Spleen (tissue), 11 donors: ENCODE results near the gene CCDC93. TPM values are rescaled to one million over a fixed set of nuclear protein-coding genes. Genes with fewer than 3 reads are reported as not detected.

Experiments
- DNase-seq: peaks from one replicate; pipeline ENCODE4 v3.0.0-alpha.2; 2020
- H3K27ac ChIP-seq, 8 donors: fragments of 200-600 bp; sonication (generic) in 7 of 8; 1 replicate in 4 of 8; 2 replicates in 4 of 8; pipeline versions ENCODE4 v1.5.0 to v1.8.0; 2016 to 2021; ENCODE audit warnings: inconsistent platforms in 4 of 8, mild to moderate bottlenecking in 4 of 8, moderate library complexity in 1 of 8
- H3K27me3 ChIP-seq, 7 donors: fragments of 200-600 bp; sonication (generic) in 6 of 7; replicated peaks in 1 of 7; 1 replicate in 4 of 7; 2 replicates in 3 of 7; pipeline versions ENCODE4 v1.5.0 to v1.8.0; 2016 to 2021; ENCODE audit warnings: inconsistent platforms in 3 of 7, mild to moderate bottlenecking in 1 of 7
- H3K36me3 ChIP-seq, 6 donors: fragments of 200-600 bp; sonication (generic) in 5 of 6; 1 replicate in 4 of 6; 2 replicates in 2 of 6; pipeline versions ENCODE4 v1.5.0 to v1.8.0; 2016 to 2021; ENCODE audit warnings: inconsistent platforms in 2 of 6
- H3K4me1 ChIP-seq, 6 donors: fragments of 200-600 bp; sonication (generic) in 5 of 6; 1 replicate in 3 of 6; 2 replicates in 3 of 6; pipeline versions ENCODE4 v1.5.0 to v1.8.0; 2016 to 2021; ENCODE audit warnings: inconsistent platforms in 3 of 6
- H3K4me3 ChIP-seq, 8 donors: fragments of 200-600 bp; sonication (generic) in 7 of 8; 1 replicate in 4 of 8; 2 replicates in 4 of 8; pipeline versions ENCODE4 v1.5.0 to v1.8.0; 2016 to 2021; ENCODE audit warnings: inconsistent platforms in 4 of 8, mild to moderate bottlenecking in 4 of 8, moderate library complexity in 2 of 8
- H3K9me3 ChIP-seq, 8 donors: fragments of 200-600 bp; sonication (generic) in 7 of 8; 1 replicate in 4 of 8; 2 replicates in 4 of 8; pipeline versions ENCODE4 v1.5.0 to v1.8.0; 2016 to 2021; ENCODE audit warnings: inconsistent platforms in 4 of 8
- CTCF ChIP-seq, 11 experiments: fragments of 200-600 bp in 7 of 11; fragments of 450-650 bp in 4 of 11; sonication (generic) in 4 of 11; IDR thresholded peaks in 8 of 11; conservative IDR thresholded peaks in 3 of 11; 1 replicate in 7 of 11; 2 replicates in 4 of 11; pipeline versions ENCODE4 v1.4.0 to v1.8.0; 2016 to 2021; ENCODE audit warnings: antibody characterized with exemption in 11 of 11, inconsistent platforms in 4 of 11, mild to moderate bottlenecking in 1 of 11
- POLR2A ChIP-seq, 3 donors: fragments of 450-650 bp; IDR thresholded peaks; one replicate each; pipeline ENCODE4 v1.5.1; 2017; ENCODE audit warnings: antibody characterized with exemption in 3 of 3, mild to moderate bottlenecking in 1 of 3
- POLR2AphosphoS5 ChIP-seq, 3 donors: sonication (generic); formaldehyde crosslinking; IDR thresholded peaks; one replicate each; pipeline ENCODE4 v1.5.1; 2017; ENCODE audit warnings: antibody characterized with exemption in 3 of 3
- WGBS, 5 donors: extraction: QIAGEN DNeasy Blood & Tissue Kit in 3 of 5; methylation state at CpG; one replicate each; pipeline versions ENCODE4 v1.1.5 to v1.1.7; 2013 to 2018; 5-methylcytosine and 5-hydroxymethylcytosine counted together
- intact Hi-C: fragments of 100-400 bp; cut with DNase I; formaldehyde crosslinking; loops from one replicate; pipeline ENCODE4 v1.15.0; 2023; ENCODE audit warnings: low total_unique reads
- polyA plus RNA-seq, 3 donors: library from polyadenylated mRNA; stranded (reverse); fragments of 200-250 nt; gene quantifications; one replicate each; pipeline ENCODE4 v1.2.1, GENCODE V29; 2013
- total RNA-seq, 7 donors: library from RNA; depleted of rRNA in 3 of 7; stranded (reverse); fragments of >200 nt in 3 of 7; fragmentation: NEBNext Ultra II Directional in 4 of 7; extraction: Animal tissue kit (Norgen Biotek cat#: 25700) in 4 of 7; gene quantifications; one replicate each; pipeline versions ENCODE4 v1.1.0 to v1.2.1, GENCODE V29; 2016 to 2021
- donor health status: healthy with polysubstance abuse.
- donor health status: DM: no; HTN: no; CAD: no; lungs with moderate emphysema.
- donor health status: DM: no; HTN: no; CAD: no.
- donor health status: Bipolar disorder and iron deficiency.
- donor health status: healthy.
- donor health status: DM: no; HTN: no; CAD: no.
- donor health status: DM: yes; HTN: yes; CAD: no.

The CCDC93 gene
- total and polyA plus RNA-seq, 10 donors = 4.3 to 80.3 (median 42.4) TPM

GRCh38 chr2:117972476-117973123 lies 41.3 kb downstream of the CCDC93 start:
- Histone ChIP-seq H3K9me3 (no peaks in the 10 kb centered on the region), H3K27me3 (no peaks in the 10 kb centered on the region), H3K4me3 (no peak overlapping the region), H3K4me1 (peaks cover 0 to 11% (median 3%) of the 10 kb centered on the region in 6 donors), H3K36me3 (peaks cover 0 to 100% (median 69%) of the 10 kb centered on the region in 6 donors), H3K27ac (no peak overlapping the region)
- TF ChIP-seq CTCF (IDR thresholded peaks at IDR 0.05 in 8 of 11, conservative IDR thresholded peaks at IDR 0.05 in 3 of 11) (no peak), POLR2AphosphoS5 (IDR thresholded peaks at IDR 0.05) (no peak), POLR2A (IDR thresholded peaks at IDR 0.05) (no peak)
- DNase-seq = no peak
- intact Hi-C loops = no loop called here
- WGBS, 5 donors = 74 to 95% (median 88%) methylated on average over 6 of the region's 6 CpGs

- H3K36me3 ChIP-seq = peaks cover 0 to 100% (median 57%) of the 10 kb centered on the region in 6 donors
- peaks cover 0 to 14% (median 3%) of the 10 kb centered on the region in 6 donors for H3K4me1 ChIP-seq
- H3K9me3 ChIP-seq = no peaks in the 10 kb centered on the region
- TF ChIP-seq CTCF (IDR thresholded peaks at IDR 0.05 in 8 of 11, conservative IDR thresholded peaks at IDR 0.05 in 3 of 11) = no peak
- TF ChIP-seq POLR2AphosphoS5 (IDR thresholded peaks at IDR 0.05) = no peak
- no peaks in the 10 kb centered on the region for H3K27me3 ChIP-seq
- intact Hi-C loops = no loop called here
- no peak overlapping the region for H3K27ac ChIP-seq
- 94 to 100% (median 99%) methylated on average over 2 of the region's 2 CpGs for WGBS, 5 donors
- no peak overlapping the region for H3K4me3 ChIP-seq
- DNase-seq = no peak
Observed at GRCh38 chr2:117968722-117969121, 45.1 kb downstream of the CCDC93 start.

GRCh38 chr2:117967977-117968718 lies 45.7 kb downstream of the CCDC93 start:
- DNase-seq = no peak
- no peaks in the 10 kb centered on the region for H3K9me3 ChIP-seq
- peaks cover 0 to 14% (median 3%) of the 10 kb centered on the region in 6 donors for H3K4me1 ChIP-seq
- no peaks in the 10 kb centered on the region for H3K27me3 ChIP-seq
- no peak overlapping the region for H3K4me3 ChIP-seq
- no peak overlapping the region for H3K27ac ChIP-seq
- 44 to 72% (median 55%) methylated on average over 4 of the region's 4 CpGs for WGBS, 5 donors
- TF ChIP-seq CTCF (IDR thresholded peaks at IDR 0.05 in 8 of 11, conservative IDR thresholded peaks at IDR 0.05 in 3 of 11) (no peak), POLR2A (IDR thresholded peaks at IDR 0.05) (no peak), POLR2AphosphoS5 (IDR thresholded peaks at IDR 0.05) (no peak)
- H3K36me3 ChIP-seq = peaks cover 0 to 100% (median 55%) of the 10 kb centered on the region in 6 donors
- intact Hi-C loops = no loop called here

- H3K27ac ChIP-seq = no peak overlapping the region
- peaks cover 0 to 9% (median 3%) of the 10 kb centered on the region in 6 donors for H3K4me1 ChIP-seq
- no peak for DNase-seq
- 95 to 100% (median 97%) methylated on average over 1 of the region's 1 CpG for WGBS, 5 donors
- TF ChIP-seq CTCF (IDR thresholded peaks at IDR 0.05 in 8 of 11, conservative IDR thresholded peaks at IDR 0.05 in 3 of 11) (no peak), POLR2A (IDR thresholded peaks at IDR 0.05) (no peak), POLR2AphosphoS5 (IDR thresholded peaks at IDR 0.05) (no peak)
- peaks cover 0 to 100% (median 51%) of the 10 kb centered on the region in 6 donors for H3K36me3 ChIP-seq
- H3K27me3 ChIP-seq = no peaks in the 10 kb centered on the region
- intact Hi-C loops = no loop called here
- H3K4me3 ChIP-seq = no peak overlapping the region
- H3K9me3 ChIP-seq = no peaks in the 10 kb centered on the region
Observed at GRCh38 chr2:117963446-117963845, 50.4 kb downstream of the CCDC93 start.
